Frontal cortex (tissue), 4 donors: ENCODE results near the gene TNN. TPM values are rescaled to one million over a fixed set of nuclear protein-coding genes. Genes with fewer than 3 reads are reported as not detected.
A peak's percentile ranks its signal among the peaks of the same experiment; 100 is the strongest.

Experiments used
- DNase-seq, 2 donors: peaks; one replicate each; pipeline ENCODE4 v3.0.0; 2012; ENCODE audit warnings: low spot score in 2 of 2
- FAIRE-seq: peaks from 2 replicates; lab custom pipeline; 2012; peaks lifted over from hg19 to GRCh38; lab: Jason Lieb, UNC
- total RNA-seq: library from RNA; depleted of rRNA; stranded (reverse); fragments of >200 nt; gene quantifications from one replicate; pipeline ENCODE4 v1.2.3, GENCODE V29; 2014
- donor health status: control.
- donor health status: control.
- donor health status: control.

Gene TNN
- total RNA-seq, 1 donor from 2014 or later, result 0.82 TPM

- no peak for FAIRE-seq
Measured at GRCh38 chr1:175169286-175170018, 101.8 kb downstream of the TNN start.

GRCh38 chr1:175171036-175171913 lies 103.6 kb downstream of the TNN start:
- DNase-seq, result no peak
- FAIRE-seq, result no peak

More at GRCh38 chr1:175169286-175170018, 101.8 kb downstream of the TNN start:
- DNase-seq, result no peak

- DNase-seq, result no peak
- no peak for FAIRE-seq
Measured at GRCh38 chr1:175172503-175172902, 104.9 kb downstream of the TNN start.

- no peak for FAIRE-seq
- DNase-seq, result no peak
Measured at GRCh38 chr1:175173531-175173930, 105.9 kb downstream of the TNN start.

- no peak for FAIRE-seq
Measured at GRCh38 chr1:175174309-175175102, 106.9 kb downstream of the TNN start.

GRCh38 chr1:175176246-175176645 lies 108.6 kb downstream of the TNN start:
- DNase-seq (no peak), FAIRE-seq (no peak)

More at GRCh38 chr1:175174309-175175102, 106.9 kb downstream of the TNN start:
- no peak for DNase-seq

- no peak for DNase-seq
- FAIRE-seq, result no peak
Measured at GRCh38 chr1:175178056-175178455, 110.4 kb downstream of the TNN start.

- DNase-seq, result no peak
- FAIRE-seq, result no peak
Measured at GRCh38 chr1:175178456-175178855, 110.8 kb downstream of the TNN start.

- DNase-seq (no peak), FAIRE-seq (no peak)
Measured at GRCh38 chr1:175179837-175180590, 112.4 kb downstream of the TNN start.

- DNase-seq, result no peak
- no peak for FAIRE-seq
Measured at GRCh38 chr1:175182201-175182746, 114.6 kb downstream of the TNN start.

GRCh38 chr1:175183586-175183985 lies 116.0 kb downstream of the TNN start:
- no peak for FAIRE-seq
- DNase-seq, result no peak

- no peak for FAIRE-seq
- no peak for DNase-seq
Measured at GRCh38 chr1:175185903-175186302, 118.3 kb downstream of the TNN start.

GRCh38 chr1:175186433-175187160 lies 119.0 kb downstream of the TNN start:
- FAIRE-seq (no peak), DNase-seq (no peak)

- DNase-seq, result no peak
- no peak for FAIRE-seq
Measured at GRCh38 chr1:175188936-175189335, 121.3 kb downstream of the TNN start.

- FAIRE-seq (no peak), DNase-seq (no peak)
Measured at GRCh38 chr1:175191659-175192058, 124.0 kb downstream of the TNN start.

GRCh38 chr1:175192111-175192629 lies 124.5 kb downstream of the TNN start:
- DNase-seq (peak in 1 of 2 donors; percentile 37), FAIRE-seq (no peak)

GRCh38 chr1:175192630-175193526 lies 125.2 kb downstream of the TNN start, which contains the start of gene KIAA0040:
TSS of gene KIAA0040 (minus strand) at chr1:175192776. CDS start at chr1:175161013, 31,763 bp downstream.
- DNase-seq (peak; percentile 35 to 57), FAIRE-seq (no peak)
